Activated CD4-positive, alpha-beta T cell treated with anti-CD3 and anti-CD28 coated beads, Interleukin-2, amount 10 ng/mL, durations not matched to agents 7 days and 5 days (primary cell): ENCODE data around the gene MSH5. TPM values are rescaled to one million over a fixed set of nuclear protein-coding genes. Genes with fewer than 3 reads are reported as not detected.

ENCODE experiments used
- CTCF ChIA-PET: fragments of 350-600 bp; sonication (Branson Sonifier 250); formaldehyde crosslinking; loops from one replicate; lab custom pipeline; 2021; ENCODE audit warnings: antibody characterized with exemption; lab: Charles Lee
- POLR2A ChIA-PET: fragments of 350-600 bp; sonication (Branson Sonifier 250); formaldehyde crosslinking; loops from one replicate; lab custom pipeline; 2021; ENCODE audit warnings: antibody characterized with exemption; lab: Charles Lee
- DNase-seq: peaks from one replicate; pipeline ENCODE4 v3.0.0-alpha.2; 2020
- H3K27ac Mint-ChIP-seq: one replicate; pipeline ENCODE4 v1.8.0; 2021; ENCODE audit warnings: mild to moderate bottlenecking, moderate library complexity, mixed read lengths
- H3K27me3 Mint-ChIP-seq: one replicate; pipeline ENCODE4 v1.8.0; 2021; ENCODE audit warnings: mixed read lengths
- H3K36me3 Mint-ChIP-seq: one replicate; pipeline ENCODE4 v1.8.0; 2021; ENCODE audit warnings: low read depth, mixed read lengths
- H3K4me1 Mint-ChIP-seq: one replicate; pipeline ENCODE4 v1.8.0; 2021; ENCODE audit warnings: mixed read lengths
- H3K4me3 Mint-ChIP-seq: one replicate; pipeline ENCODE4 v1.8.0; 2021; ENCODE audit warnings: mild to moderate bottlenecking, moderate library complexity, mixed read lengths
- H3K9me3 Mint-ChIP-seq: one replicate; pipeline ENCODE4 v1.8.0; 2021; ENCODE audit warnings: mixed read lengths
- total RNA-seq, 2 experiments: library from RNA; stranded (reverse); gene quantifications; one replicate each; pipeline ENCODE4 v1.2.3, GENCODE V29; 2021

The MSH5 gene
- total RNA-seq, 2 experiments from 2014 or later = 56.1 to 58.0 TPM

DNA sequence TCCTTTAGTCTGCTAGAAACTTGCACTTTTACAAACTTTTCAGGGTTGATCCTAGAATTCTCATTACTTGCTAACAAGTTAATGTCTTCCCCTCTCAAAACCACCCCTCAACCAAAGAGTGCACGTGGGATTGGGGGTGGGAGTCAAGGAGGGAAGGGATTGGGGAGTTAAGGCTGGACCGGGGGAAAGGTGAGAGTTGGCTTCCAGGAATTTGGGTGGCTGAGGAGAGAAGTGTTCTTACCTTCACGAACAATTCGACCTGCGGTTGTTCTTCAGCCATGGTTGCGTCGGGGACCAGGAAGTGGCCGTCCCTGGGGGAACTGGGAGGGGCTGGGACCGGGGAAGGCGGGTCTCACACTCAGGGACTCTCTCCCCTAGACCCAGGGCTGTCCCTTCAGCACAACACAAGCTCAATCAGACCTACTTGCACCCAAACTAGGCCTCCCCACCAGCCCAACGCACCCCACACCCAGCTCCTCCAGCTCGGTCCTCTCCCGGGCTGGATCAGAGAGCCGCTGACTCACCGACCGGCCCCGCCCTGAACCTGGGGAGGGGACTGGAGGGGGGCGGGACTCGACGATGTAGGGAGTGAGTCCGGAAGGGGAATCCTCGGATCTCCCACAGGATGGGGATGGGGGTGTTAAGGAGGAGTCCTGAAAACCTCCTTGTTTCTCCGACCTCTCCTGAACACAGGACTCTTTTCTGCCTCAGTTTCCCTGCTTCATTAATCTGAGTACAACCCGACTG is 3.6 kb upstream of the MSH5 start, which contains the start of gene CLIC1:
CLIC1 (minus strand) TSS at position 510 of the 747 bp plus-strand sequence; CDS start at position 280, 230 bp downstream.
- no peaks in the 10 kb centered on the region for H3K27me3 Mint-ChIP-seq
- ChIA-PET CTCF (interaction anchor here (0.7 to 2.3 kb wide), 5 partner anchors 9 to 128 kb away, joined by 3 to 17 read pairs (median 6); partner anchors contain the start of gene VWA7), POLR2A (interaction anchor here (0.6 to 2.7 kb wide), 4 partner anchors 11 to 91 kb away, joined by 3 to 9 read pairs (median 4); partner anchors contain the start of genes HSPA1B, LSM2 and VARS1)
- H3K4me1 Mint-ChIP-seq = peaks cover 65% of the 10 kb centered on the region
- H3K36me3 Mint-ChIP-seq = peaks cover 42% of the 10 kb centered on the region
- no peaks in the 10 kb centered on the region for H3K9me3 Mint-ChIP-seq
- DNase-seq = peak; percentile 85
- peak within 1 kb of the TSS; percentile 94 for H3K4me3 Mint-ChIP-seq
- H3K27ac Mint-ChIP-seq = peak within 1 kb of the TSS; percentile 96

DNA sequence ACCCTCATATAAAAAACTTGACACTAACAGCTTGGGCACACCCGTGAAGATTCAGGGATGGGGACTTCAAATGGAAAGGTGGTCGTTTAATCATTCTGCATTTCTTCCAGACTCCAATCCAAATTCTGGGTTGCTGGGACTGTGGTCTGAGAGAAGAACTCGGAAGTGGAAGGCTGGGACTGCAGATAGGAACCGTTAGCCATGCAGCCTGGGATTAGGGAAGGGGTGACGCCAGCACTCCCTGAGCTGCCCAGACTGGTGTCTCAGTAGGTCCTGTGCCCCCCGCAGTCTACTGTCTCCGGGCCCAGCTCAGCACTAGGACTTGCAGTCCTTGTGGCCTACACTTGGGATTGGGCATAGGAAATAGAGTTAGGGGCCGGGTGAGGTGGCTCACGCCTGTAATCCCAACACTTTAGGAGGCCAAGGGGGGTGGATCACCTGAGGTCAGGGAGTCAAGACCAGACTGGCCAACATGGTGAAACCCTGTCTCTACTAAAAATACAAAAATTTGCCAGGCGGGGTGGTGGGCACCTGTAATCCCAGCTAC is 3.0 kb upstream of the MSH5 start:
- Mint-ChIP-seq H3K36me3 (peaks cover 42% of the 10 kb centered on the region), H3K4me1 (peaks cover 68% of the 10 kb centered on the region), H3K27ac (peak overlapping the region; percentile 96), H3K4me3 (peak overlapping the region; percentile 94), H3K9me3 (no peaks in the 10 kb centered on the region), H3K27me3 (no peaks in the 10 kb centered on the region)
- no peak for DNase-seq
- ChIA-PET CTCF (interaction anchor here (0.6 to 4.1 kb wide), 7 partner anchors 10 to 1237 kb away, joined by 3 to 21 read pairs (median 7); partner anchors contain the start of gene VWA7), POLR2A (interaction anchor here (0.6 to 2.7 kb wide), 4 partner anchors 11 to 90 kb away, joined by 3 to 9 read pairs (median 6); partner anchors contain the start of genes ABHD16A, HSPA1B and LSM2)

- DNase-seq = peak; percentile 39
- H3K4me1 Mint-ChIP-seq = peaks cover 65% of the 10 kb centered on the region
Measured at GRCh38 chr6:31737315-31737990, 2.4 kb upstream of the MSH5 start.

DNA sequence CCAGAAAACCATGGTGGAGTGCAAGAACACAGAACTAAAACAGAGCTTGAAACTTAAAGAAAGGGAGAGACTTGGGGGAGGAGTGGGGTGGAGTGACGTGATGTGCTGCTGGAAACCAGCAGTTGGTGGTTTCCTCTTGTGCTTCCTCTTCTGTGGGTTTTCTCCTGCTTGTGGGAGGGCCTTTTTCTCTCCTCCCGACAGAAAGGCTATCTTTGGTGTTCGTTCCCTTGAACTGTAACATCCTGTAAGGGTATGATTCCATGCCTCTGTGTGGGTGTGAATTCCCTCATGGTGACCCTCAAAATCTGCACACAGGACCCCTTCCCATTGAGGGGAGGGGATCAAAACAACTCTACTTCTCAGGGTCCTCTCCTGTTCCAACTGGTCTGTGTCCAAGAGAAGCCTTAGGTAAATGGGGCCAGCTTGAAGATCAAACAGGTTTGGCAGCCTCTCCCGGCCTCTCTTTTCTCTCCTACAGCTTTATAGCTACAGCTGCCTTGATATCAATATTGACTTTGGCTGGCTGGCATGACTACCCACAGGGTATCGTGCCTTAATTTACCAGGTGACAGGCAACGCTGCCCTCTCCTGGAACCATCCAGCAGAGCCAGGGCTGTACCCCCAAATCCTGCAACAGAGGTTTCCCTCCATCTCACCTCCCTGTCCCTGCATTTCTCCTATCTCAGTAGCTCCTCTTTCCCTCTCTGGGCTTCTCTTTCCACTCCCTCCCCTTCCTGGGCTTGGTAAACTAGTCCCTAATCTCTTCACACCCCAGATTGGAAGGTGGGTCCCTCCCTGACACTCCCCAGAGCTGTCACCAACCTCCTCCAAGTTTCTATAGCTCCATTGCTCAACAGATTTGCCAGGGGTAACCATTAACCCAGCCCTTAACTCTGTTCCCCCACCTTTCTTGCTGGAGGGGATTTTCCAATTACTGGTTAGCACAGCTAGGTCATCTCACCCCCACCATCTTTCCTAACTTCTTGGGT is 1.5 kb upstream of the MSH5 start:
- peaks cover 65% of the 10 kb centered on the region for H3K4me1 Mint-ChIP-seq
- peak; percentile 85 for DNase-seq
- ChIA-PET POLR2A (interaction anchor here (0.5 to 1.3 kb wide), 9 partner anchors 11 to 1795 kb away, joined by 3 to 5 read pairs (median 3); partner anchors contain the start of genes HSPA1A, HSPA1L, LSM2 and NEU1), CTCF (interaction anchor here (0.6 to 4.4 kb wide), 24 partner anchors 9 to 414 kb away, joined by 3 to 26 read pairs (median 5); partner anchors contain the start of genes BAG6, DDAH2, GPANK1 and HSPA1A)
- peak overlapping the region; percentile 96 for H3K27ac Mint-ChIP-seq
- no peaks in the 10 kb centered on the region for H3K9me3 Mint-ChIP-seq
- peaks cover 44% of the 10 kb centered on the region for H3K36me3 Mint-ChIP-seq
- H3K27me3 Mint-ChIP-seq = no peaks in the 10 kb centered on the region
- peak overlapping the region; percentile 94 for H3K4me3 Mint-ChIP-seq

More at GRCh38 chr6:31737315-31737990, 2.4 kb upstream of the MSH5 start:
- peak overlapping the region; percentile 96 for H3K27ac Mint-ChIP-seq
- ChIA-PET CTCF (interaction anchor here (0.6 to 4.4 kb wide), 20 partner anchors 8 to 1237 kb away, joined by 3 to 26 read pairs (median 6); partner anchors contain the start of genes BAG6, DDAH2, HSPA1A and HSPA1L), POLR2A (interaction anchor here (0.5 to 2.7 kb wide), 8 partner anchors 10 to 115 kb away, joined by 3 to 9 read pairs (median 4); partner anchors contain the start of genes ABHD16A, HSPA1A, HSPA1B and HSPA1L)
- H3K9me3 Mint-ChIP-seq = no peaks in the 10 kb centered on the region
- peaks cover 39% of the 10 kb centered on the region for H3K36me3 Mint-ChIP-seq
- no peaks in the 10 kb centered on the region for H3K27me3 Mint-ChIP-seq
- peak overlapping the region; percentile 94 for H3K4me3 Mint-ChIP-seq

GRCh38 chr6:31740397-31741223 is 805 bp downstream of the MSH5 start:
- H3K36me3 Mint-ChIP-seq = peaks cover 34% of the 10 kb centered on the region
- peak overlapping the region; percentile 96 for H3K27ac Mint-ChIP-seq
- no peaks in the 10 kb centered on the region for H3K27me3 Mint-ChIP-seq
- H3K4me1 Mint-ChIP-seq = peaks cover 61% of the 10 kb centered on the region
- DNase-seq = no peak
- CTCF ChIA-PET = interaction anchor here (0.6 to 4.4 kb wide), 13 partner anchors 11 to 111 kb away, joined by 3 to 26 read pairs (median 3); partner anchors contain the start of genes C6orf47, DDAH2, LY6G6D and VARS1
- POLR2A ChIA-PET = interaction anchor here (1.1 kb wide), 1 partner anchor 11 kb away, joined by 3 read pairs; the partner anchor contains the start of gene DDAH2
- peak overlapping the region; percentile 88 for H3K4me3 Mint-ChIP-seq
- no peaks in the 10 kb centered on the region for H3K9me3 Mint-ChIP-seq

- peaks cover 58% of the 10 kb centered on the region for H3K4me1 Mint-ChIP-seq
- peaks cover 34% of the 10 kb centered on the region for H3K36me3 Mint-ChIP-seq
- H3K27ac Mint-ChIP-seq = peak overlapping the region; percentile 6
Measured at GRCh38 chr6:31741815-31742214, 2.0 kb downstream of the MSH5 start.

DNA sequence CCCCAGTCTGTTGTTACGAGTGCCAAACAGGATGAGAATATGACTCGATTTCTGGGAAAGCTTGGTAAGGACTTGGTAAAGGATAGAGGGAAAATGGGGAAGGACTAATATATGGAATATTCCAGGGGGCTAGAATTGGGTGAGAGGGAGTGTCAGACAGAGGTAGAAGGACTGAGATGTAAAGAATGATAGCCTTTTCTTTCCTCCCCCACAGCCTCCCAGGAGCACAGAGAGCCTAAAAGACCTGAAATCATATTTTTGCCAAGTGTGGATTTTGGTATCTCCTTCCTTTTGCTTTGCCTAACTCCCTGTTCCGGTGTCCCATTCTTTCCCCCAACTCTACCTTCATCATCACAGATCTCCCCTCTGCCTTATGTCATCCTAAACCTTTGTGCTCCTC is 3.1 kb downstream of the MSH5 start:
- H3K4me3 Mint-ChIP-seq = no peak overlapping the region
- ChIA-PET POLR2A (no interaction called here), CTCF (no interaction called here)
- H3K27me3 Mint-ChIP-seq = no peaks in the 10 kb centered on the region
- H3K27ac Mint-ChIP-seq = no peak overlapping the region
- peaks cover 47% of the 10 kb centered on the region for H3K4me1 Mint-ChIP-seq
- DNase-seq = no peak
- no peaks in the 10 kb centered on the region for H3K9me3 Mint-ChIP-seq
- H3K36me3 Mint-ChIP-seq = peaks cover 40% of the 10 kb centered on the region

More at GRCh38 chr6:31741815-31742214, 2.0 kb downstream of the MSH5 start:
- no peak for DNase-seq
- POLR2A ChIA-PET = no interaction called here
- CTCF ChIA-PET = interaction anchor here (4.4 kb wide), 1 partner anchor 89 kb away, joined by 14 read pairs; no protein-coding TSS in a partner anchor
- no peaks in the 10 kb centered on the region for H3K9me3 Mint-ChIP-seq
- no peaks in the 10 kb centered on the region for H3K27me3 Mint-ChIP-seq
- peak overlapping the region; percentile 2 for H3K4me3 Mint-ChIP-seq

DNA sequence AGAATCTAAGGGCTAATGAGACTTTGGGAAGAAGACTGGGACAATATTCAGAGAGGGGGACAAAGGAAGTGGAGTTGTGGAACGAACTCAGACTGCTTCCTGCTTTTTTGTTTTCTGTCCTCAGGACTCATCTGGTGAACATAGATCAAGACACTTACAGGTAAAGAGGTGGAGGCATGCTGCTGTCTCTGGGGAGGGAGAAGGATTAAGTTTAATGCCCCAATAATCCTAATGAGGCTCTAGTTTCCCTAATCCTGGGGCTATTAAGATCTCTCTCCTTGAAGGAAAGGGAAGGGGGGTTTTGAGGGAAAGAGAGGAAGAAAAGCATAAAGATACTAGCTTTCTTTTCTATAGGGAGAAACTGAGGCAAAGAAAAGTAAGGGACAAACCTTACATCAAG is 4.6 kb downstream of the MSH5 start:
- POLR2A ChIA-PET = no interaction called here
- no peaks in the 10 kb centered on the region for H3K27me3 Mint-ChIP-seq
- no peak overlapping the region for H3K4me3 Mint-ChIP-seq
- no peaks in the 10 kb centered on the region for H3K9me3 Mint-ChIP-seq
- CTCF ChIA-PET = interaction anchor here (1.8 kb wide), 1 partner anchor 16 kb away, joined by 4 read pairs; no protein-coding TSS in a partner anchor
- no peak overlapping the region for H3K27ac Mint-ChIP-seq
- H3K4me1 Mint-ChIP-seq = peaks cover 32% of the 10 kb centered on the region
- DNase-seq = no peak
- H3K36me3 Mint-ChIP-seq = peaks cover 42% of the 10 kb centered on the region

GRCh38 chr6:31749301-31750036 is 9.7 kb downstream of the MSH5 start:
- no peak overlapping the region for H3K4me3 Mint-ChIP-seq
- H3K4me1 Mint-ChIP-seq = peaks cover 6% of the 10 kb centered on the region
- no peak for DNase-seq
- no peaks in the 10 kb centered on the region for H3K27me3 Mint-ChIP-seq
- H3K27ac Mint-ChIP-seq = no peak overlapping the region
- POLR2A ChIA-PET = no interaction called here
- H3K9me3 Mint-ChIP-seq = no peaks in the 10 kb centered on the region
- CTCF ChIA-PET = interaction anchor here (0.6 to 2.3 kb wide), 3 partner anchors 12 to 174 kb away, joined by 3 to 8 read pairs (median 6); no protein-coding TSS in a partner anchor
- H3K36me3 Mint-ChIP-seq = peaks cover 17% of the 10 kb centered on the region
